Hindlimb muscle (tissue), 1 donor: Measurements from ENCODE around the gene MGAT1. TPM values are rescaled to one million over a fixed set of nuclear protein-coding genes. Genes with fewer than 3 reads are reported as not detected.
"Not testable (repeated sequence)": the region's sequence is repeated elsewhere in the genome, so short reads cannot be mapped to it uniquely, and the experiment has no call there.

Experiments
- DNase-seq: peaks from one replicate; pipeline ENCODE4 v3.0.0-alpha.2; 2013
- polyA plus RNA-seq: library from polyadenylated mRNA; unstranded; fragments of 120-200 nt; gene quantifications from one replicate; pipeline ENCODE4 v1.2.1, GENCODE V29; 2013; ENCODE audit not compliant: insufficient read length

MGAT1 gene
- polyA plus RNA-seq: 79.6 TPM

DNA sequence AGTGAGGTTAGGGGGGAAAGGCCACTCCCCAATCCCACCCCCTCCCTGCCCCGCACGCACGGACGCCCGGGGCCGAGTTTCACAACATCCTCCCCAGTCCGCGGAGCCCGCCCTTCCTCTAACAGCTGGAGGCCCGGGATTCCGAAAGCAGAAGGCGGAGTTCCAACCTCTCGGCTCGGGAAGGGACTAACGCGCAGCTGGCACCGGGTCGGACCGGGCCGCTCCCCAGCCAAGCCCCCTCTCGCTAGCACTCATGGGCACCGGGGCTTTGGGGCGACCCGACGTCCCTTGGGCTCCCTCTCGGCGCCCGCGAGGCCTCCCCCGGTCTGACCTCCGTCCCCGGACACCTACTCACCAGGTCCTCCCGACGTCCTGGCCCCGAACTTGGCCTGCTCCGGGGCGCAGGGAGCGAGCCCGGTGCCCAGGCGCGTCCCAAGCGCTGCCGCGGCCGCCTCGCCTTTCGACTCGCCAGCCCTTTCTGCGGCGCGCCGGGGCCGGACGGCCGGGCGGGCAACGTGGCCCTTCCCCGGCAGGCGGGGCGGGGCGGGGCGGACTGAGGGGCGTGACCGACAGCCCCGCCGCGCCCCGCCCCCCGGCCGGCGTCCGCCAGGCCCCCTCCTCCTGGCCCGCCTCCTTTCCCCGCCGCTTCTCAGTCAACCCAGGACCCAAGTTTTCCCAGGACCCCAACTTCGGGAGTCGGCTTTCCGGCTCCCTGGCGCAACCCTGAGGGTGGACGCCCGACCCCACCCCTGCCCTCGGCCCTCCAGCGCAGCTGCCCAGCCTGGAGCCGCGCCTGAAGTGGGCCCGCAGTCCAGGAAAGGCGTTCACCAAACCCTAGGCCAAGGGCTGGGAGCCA lies at the start of gene MGAT1:
TSS of gene MGAT1 (minus strand) at position 482 of the 856 bp plus-strand sequence. CDS start 9,835 bp downstream, outside the sequence.
- peak; percentile 87 for DNase-seq

DNA sequence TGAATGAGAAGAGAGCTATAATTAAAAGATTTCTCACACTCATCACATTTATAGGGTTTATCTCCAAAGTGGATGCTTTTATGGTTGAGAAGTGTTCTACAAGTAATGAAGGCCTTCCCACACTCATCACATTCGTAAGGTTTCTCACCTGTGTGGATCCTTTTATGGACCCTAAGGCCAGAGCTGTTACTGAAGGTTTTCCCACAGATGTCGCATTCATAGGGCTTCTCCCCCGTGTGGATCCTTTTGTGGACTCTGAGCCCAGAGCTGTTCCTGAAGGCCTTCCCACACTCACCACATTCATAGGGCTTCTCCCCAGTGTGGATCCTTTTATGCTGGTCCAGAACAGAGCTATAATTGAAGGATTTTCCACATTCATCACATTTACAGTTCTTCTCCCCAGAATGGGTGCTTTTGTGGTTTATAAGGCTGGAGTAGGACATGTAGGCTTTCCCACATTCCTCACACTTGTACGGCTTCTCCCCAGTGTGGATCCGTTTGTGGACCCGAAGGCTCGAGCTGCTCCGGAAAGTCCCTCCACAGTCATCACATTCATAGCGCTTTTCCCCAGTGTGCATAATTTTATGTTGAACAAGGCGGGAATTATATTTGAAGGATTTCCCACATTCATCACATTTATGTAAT lies 48.0 kb upstream of the MGAT1 start:
- no peak for DNase-seq

DNA sequence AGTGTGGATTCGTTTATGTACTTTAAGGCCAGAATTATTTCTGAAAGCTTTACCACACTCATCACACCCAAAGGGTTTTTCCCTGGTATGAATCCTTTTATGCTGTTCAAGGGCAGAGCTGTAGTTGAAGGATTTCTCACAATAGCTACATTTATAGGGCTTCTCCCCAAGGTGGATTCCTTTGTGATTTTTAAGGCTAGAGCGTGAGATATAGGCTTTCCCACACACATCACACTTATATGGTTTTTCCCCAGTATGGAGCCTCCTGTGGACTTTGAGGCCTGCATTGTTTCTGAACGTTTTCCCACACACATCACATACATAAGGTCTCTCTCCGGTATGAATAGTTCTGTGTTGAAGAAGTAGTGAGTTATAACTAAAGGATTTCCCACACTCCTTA lies 47.2 kb upstream of the MGAT1 start:
- DNase-seq: no peak

DNA sequence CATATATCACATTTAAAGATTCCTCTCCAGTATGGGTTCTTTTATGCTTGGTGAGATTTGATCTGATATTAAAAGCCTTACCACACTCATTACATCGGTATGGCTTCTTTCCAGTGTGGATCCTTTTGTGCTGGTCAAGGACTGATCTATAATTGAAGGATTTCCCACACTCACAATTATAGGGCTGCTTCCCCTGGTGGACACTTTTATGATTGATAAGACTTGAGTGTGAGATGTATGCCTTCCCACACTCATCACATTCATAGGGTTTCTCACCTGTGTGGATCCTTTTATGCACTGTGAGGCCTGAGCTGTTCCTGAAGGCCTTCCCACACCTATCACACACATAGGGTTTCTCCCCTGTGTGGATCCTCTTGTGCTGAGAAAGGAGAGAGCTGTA lies 46.3 kb upstream of the MGAT1 start:
- DNase-seq: no peak

DNA sequence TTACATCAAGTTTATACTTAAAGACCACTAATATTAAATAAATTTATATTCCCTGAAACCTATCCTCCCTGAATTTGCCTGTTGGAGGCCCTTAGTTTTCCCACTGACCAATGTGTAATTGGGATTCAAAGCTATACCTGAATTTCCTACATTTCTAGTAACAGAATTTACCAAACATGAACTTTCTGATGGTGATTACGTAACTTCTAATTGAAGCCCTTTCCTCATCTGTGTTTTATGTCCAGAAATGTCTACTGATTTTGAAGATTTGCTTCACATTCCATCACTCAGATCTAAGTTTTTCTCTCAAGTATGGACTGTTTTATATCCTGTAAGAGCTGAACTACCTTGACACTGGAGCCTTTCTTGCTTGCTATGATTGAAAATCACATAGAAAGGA lies 45.7 kb upstream of the MGAT1 start:
- no peak for DNase-seq

DNA sequence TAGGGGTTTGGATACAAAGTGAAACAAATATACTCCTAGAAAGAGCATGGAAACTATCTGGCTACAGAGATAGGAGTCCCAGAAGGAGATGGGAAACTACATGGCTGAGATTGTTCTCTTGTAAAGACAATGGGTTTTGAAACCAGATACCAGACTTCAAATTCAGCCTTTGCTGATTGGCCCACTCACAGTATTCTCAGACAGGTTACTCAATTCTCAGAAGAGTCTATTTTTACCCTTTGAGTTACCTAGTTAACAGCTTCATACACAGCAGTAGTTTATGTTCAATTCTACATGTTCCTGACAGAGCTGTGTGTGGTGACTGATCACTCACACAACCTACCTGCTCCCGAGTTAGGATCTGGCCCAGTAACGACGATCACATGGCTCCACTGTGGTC lies 44.4 kb upstream of the MGAT1 start:
- DNase-seq: no peak

DNA sequence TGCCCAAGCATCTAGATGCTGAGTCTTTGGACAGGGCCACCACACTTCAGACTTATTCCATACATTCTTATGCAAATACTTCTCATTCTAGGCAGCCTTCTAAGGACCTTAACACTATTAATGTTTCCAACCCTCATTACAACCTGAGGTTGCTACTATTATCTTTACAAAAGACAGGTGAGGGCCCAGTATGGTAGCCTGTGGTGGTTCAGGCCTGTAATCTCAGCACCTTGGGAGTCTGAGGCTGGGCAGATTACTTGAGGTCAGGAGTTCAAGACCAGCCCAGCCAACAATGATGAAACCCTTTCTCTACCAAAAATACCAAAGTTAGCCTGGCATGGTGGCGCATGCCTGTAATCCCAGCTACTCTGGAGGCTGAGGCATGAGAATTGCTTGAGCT lies 42.3 kb upstream of the MGAT1 start:
- DNase-seq: no peak

DNA sequence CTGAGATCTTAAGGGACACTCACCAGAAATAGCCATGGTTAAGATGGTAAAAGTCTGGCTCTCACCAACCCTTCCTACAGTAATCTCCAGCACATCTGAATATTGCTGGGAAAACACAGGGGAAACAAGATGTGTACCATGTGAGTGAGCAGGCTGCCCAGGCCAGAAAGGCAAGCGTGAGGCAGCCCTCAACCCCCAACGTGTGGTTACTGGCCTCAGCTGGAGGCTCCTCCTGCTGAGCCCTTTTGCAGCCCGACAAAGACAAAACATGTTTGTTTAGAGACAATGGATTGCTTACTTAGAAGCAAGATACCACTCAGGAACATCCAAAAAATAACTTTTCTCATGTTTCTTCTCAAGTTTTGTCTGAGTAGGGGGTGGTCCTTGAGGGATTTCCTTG lies 41.8 kb upstream of the MGAT1 start:
- DNase-seq: no peak

DNA sequence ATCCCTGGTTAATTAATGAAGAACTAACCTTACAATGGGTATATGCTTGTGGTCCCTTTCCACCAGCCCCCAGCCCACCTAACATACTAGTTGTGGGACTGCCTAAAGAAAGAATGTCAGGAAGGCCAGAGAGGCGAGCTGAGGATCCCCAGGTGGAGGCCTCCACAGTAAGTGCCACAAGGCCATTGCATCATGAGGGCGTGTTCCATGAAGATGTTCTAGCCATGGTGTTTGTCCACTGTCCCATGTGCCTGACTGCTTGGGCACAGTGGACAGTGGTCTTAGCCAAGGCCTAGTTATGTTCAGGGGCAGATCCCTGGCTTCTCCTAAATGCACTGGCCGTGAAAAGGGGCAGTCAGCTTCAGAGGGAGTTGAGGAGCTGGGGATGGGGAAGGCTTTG lies 37.3 kb upstream of the MGAT1 start:
- DNase-seq: no peak

DNA sequence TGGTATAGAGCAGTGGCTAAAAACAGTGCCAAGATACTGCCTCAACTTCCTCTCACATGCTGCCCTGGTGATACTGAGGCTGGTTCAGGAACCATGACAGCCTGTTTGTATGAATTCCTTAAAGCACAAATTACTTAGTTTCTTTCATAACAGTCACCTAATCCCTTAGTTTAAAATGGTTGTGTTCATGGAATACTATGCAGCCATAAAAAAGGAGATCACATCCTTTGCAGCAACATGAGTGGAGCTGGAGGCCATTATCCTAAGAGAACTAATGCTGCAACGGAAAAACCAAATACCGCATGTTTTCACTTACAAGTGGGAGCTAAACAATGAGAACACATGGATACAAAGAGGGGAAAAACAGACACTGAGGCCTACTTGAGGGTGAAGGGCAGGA lies 36.6 kb upstream of the MGAT1 start:
- DNase-seq: no peak

DNA sequence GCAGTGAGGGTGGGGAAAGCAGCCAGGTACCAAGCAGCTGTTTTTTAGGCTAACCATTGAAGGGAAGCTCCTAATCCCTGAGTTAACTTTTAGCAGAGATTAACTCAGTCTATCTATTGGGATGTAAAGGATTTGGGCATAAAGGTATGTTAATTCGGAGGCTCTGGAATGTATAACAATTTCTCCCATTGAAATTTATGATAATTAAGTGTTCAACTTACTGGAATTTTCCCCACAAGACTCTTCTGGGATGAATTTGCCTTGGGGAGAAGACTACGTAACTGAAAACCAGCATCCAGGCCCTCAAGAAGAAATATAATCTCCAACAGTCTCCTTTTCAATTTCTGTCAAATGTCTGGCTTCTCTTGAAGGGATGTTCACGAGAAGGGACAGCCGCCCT lies 34.9 kb upstream of the MGAT1 start:
- DNase-seq: no peak

DNA sequence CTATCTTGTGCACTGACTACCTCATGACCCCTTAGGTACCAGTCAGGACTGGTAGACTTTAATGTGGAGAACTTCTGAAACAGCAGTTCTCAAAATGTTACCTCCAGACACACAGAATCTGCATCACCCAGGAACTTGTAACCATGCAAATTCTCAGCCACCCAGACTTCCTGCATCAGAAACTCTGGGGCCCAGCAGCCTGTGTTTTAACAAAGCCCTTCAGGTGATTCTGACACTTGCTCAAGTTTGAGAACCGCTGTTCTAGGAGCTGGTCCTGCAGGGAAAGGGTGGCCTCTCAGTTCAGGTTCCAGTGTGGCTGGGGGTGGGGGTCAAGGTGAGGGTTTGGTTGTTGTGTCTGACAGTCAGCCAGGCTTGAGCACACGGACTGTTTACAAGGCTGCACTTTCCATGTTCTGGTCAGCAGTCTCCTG lies 30.0 kb upstream of the MGAT1 start:
- DNase-seq: no peak

DNA sequence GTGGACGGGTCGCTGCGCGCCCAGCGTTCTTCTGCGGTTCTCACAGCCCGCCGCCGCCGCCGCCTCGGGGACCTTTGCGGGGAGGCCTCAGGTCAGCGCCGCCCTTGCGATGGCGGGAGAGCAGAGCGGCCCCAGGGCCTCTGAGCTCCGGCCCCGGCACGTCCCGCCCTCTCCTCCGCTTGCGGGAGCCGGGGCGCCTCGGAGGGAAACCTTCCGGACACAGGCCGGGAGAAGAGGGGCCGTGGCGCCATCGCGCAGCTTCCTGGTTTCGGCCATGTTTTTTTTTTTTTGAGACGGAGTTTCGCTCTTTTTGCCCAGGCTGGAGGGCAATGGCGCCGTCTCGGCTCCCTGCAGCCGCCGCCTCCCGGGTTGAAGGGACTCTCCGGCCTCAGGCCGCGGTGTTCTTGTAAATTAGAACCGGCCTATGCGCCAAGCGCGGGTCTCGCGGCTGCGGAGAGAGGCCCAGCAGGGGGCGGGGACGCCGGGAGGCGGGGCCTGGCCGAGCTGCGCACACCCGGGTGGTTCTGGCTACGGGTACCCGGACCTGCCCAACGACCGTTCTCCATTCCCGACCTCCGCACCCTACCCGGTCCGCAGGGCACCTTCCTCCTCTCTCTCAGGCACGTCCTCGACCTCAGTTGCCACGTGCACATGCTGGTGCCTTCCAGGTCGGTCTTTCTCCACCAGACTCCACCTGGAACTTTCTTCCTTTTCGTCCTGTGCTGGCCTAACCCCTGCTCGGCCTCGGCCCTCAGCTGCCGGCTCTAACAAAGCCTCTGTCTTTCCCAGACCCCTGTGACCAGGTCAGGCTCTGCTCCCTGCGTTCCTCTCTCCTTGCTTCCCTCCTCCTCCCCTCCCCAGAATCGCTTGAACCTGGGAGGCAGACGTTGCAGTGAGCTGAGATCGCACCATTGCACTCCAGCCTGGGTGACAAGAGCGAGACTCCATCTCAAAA lies 28.8 kb upstream of the MGAT1 start:
- peak; percentile 85 for DNase-seq

DNA sequence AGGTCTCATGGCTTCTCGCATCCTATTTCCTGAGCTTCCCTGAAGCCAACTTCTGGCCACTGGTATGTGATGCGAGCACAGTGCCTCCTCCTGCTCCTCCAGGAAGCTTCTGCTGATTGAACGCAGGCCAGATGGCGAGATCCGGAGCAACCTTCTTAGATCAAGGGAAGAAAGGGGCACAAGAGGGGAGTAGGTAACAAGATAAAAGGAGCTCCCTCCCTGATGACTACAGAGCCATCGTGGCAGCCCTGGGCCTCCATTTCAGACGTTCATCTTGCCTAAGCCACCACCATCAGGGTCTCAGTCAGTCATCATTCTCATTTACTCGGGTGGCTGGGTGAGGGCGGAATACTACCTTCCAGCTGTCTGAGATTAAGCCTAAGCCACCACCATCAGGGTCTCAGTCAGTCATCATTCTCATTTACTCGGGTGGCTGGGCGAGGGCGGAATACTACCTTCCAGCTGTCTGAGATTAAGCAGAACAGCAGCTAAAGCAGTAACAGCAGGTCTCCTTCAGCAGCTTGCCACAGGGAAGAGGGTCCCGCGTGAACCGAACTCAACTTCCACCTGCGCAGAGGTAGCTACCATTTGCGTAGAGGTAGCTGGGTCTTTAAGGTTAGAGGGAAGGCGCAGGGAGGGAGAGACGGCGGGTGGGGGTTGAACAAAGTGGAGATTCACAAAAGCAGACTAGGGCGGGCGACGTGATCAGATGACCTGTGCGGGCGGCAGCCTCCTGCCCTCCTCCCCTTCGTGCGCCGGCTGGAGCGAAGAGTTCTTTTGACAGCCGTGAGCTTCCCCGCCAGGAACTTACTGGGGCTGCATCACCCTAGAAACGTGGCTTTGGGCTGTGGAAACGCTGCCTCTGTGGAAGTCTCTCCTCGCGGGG lies 27.9 kb upstream of the MGAT1 start:
- no peak for DNase-seq

DNA sequence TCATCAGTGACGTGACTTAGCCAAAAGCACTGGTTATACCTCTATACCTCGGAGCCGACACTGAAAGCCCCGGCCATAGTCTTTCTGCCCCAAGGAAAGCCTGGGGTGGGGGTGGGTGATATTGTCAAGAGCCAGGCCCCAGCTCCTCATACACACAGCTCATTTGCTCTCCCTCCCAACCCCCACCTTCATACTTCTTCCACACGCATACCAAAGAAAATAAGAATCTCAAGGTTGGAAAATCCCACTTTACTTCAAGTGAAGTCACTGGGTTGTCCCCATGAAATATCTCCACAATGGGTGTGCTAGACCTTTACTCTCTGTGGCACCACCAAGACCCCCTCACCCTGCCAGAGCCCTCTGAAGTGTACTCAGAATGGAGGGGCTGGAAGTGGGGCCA lies 27.1 kb upstream of the MGAT1 start:
- no peak for DNase-seq

DNA sequence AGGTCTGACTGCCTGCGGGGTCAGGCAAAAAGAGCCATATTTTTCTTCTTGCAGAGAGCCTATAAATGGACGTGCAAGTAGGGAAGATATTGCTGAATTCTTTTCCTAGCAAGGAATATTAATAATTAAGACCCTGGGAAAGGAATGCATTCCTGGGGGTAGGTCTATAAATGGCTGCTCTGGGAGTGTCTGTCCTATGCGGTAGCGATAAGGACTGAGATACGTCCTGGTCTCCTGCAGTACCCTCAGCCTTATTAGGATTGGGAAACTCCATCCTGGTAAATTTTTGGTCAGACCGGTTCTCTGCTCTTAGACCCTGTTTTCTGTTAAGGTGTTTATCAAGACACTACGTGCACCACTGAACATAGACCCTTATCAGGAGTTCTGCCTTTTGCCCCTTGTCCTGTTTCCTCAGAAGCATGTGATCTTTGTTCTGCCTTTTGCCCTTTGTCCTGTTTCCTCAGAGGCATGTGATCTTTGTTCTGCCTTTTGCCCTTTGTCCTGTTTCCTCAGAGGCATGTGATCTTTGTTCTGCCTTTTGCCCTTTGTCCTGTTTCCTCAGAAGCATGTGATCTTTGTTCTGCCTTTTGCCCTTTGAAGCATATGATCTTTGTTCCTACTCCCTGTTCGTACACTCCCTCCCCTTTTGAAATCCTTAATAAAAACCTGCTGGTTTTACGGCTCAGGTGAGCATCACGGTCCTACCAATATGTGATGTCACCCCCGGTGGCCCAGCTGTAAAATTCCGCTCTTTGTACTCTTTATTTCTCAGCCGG lies 26.3 kb upstream of the MGAT1 start:
- not testable (repeated sequence) for DNase-seq

DNA sequence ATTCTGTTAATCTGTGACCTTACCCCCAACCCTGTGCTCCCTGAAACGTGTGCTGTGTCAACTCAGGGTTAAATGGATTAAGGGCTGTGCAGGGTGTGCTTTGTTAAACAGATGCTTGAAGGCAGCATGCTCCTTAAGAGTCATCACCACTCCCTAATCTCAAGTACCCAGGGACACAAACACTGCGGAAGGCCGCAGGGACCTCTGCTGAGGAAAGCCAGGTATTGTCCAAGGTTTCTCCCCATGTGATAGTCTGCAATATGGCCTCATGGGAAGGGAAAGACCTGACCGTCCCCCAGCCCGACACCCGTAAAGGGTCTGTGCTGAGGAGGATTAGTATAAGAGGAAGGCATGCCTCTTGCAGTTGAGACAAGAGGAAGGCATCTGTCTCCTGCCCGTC lies 24.8 kb upstream of the MGAT1 start:
- DNase-seq: not testable (repeated sequence)

DNA sequence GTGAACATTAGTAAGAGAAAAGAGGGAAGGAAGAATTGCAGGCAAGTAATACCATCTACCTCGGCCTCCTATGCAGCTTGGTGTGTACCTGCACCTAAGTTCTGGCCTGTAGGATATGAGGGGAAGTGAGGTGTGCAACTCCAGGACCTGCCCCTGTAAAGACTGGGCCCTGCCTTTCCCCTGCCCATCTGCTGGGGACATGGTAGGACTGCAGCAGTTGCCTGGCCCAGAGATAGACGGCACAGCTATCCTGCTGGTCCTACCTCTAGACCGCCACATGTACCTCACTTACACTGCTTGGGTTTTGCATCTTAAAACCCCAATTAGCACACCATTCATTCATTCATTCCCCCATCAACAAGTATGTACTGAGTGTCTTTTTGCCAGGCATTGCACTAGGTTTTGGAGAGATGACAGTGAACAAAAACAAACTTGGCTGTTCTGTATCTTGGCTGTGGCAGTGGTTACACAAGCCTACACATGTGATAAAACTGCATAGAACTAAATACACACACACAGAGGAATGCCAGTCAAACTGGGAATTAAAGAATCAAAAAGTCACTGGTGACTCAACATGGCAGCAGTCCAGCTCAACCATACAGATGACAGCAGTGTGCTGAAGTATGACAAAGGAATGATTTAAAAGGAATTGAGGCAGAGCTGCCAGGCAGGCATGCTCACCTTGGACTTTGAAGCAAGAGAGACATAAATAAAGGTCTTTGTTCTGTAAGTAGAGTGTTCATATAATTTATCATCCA lies 23.3 kb upstream of the MGAT1 start:
- no peak for DNase-seq

DNA sequence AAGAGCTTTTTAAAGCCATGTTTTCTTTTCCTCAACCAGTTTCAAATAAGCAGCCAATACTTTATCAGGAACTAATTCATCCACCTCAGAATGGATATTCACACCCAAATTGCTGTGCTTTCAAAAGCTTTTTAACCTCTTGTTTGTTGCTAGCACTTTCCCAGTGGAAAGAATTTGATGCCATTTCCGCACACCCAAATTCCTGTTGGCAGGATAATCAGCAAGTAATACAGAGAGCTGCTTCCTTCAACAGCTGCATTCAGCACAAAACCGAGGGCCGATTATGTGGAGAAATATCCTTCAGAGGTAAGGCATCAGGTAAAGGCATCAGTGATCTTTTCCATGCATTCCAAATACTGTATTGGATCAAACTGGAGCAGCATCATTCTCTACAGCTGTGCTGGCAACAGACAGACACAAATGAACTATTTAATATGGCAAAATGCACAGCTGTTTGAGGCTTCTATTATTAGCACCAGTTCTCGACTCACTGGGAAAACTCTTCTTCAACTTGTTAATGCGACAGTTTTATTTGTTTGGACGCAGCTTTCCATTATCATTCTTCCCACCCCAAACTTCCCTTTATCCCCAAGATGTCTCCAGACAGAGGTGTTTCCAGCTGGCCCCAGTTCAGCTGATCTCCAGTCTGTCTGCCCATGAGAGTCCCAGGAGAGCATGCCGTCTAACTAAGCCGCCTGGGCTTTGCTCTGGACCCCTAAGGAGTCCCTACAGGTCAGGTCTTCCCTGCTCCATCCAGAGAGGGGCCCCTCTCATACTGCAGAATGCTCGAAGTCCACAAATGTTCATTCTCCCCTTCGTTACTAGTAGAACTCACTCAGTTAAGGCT lies 22.2 kb upstream of the MGAT1 start:
- no peak for DNase-seq
